HEK293 (cell line): ENCODE results near the gene MEIOC.

Experiments used
- CTCF ChIA-PET: fragments of 350-600 bp; formaldehyde crosslinking; extraction: SDS; loops from one replicate; lab custom pipeline; 2021; ENCODE audit warnings: antibody characterized with exemption; lab: Yijun Ruan, JAX
- POLR2A ChIA-PET: fragments of 300-600 bp; formaldehyde crosslinking; extraction: SDS; loops from one replicate; lab custom pipeline; 2020; ENCODE audit warnings: antibody characterized with exemption, inconsistent platforms; lab: Yijun Ruan, JAX
- H3K27ac ChIP-seq: fragments of 200-500 bp; sonication (Bioruptor generic); 2 replicates; pipeline ENCODE4 v1.5.1; 2014; ENCODE audit warnings: low read depth, low read length, control low read depth, inconsistent platforms; ENCODE audit errors: extremely low read depth
- H3K36me3 ChIP-seq, 2 experiments: fragments of 200-500 bp in 1 of 2; sonication (Bioruptor generic) in 1 of 2; 1 replicate in 1 of 2; 2 replicates in 1 of 2; pipeline ENCODE4 v1.5.1; 2014 to 2017; ENCODE audit warnings: inconsistent platforms in 2 of 2, low read length in 2 of 2; ENCODE audit not compliant: control insufficient read depth in 2 of 2, insufficient read depth in 1 of 2
- H3K4me1 ChIP-seq: fragments of 200-500 bp; sonication (Bioruptor generic); 2 replicates; pipeline ENCODE4 v1.5.1; 2014; ENCODE audit warnings: mild to moderate bottlenecking, low read length, inconsistent platforms; ENCODE audit not compliant: control insufficient read depth, insufficient read depth
- H3K4me3 ChIP-seq: 2 replicates; pipeline ENCODE4 v1.5.1; 2011; ENCODE audit warnings: low read depth, mild to moderate bottlenecking, control low read depth, low read length, moderate library complexity
- H3K9me3 ChIP-seq: fragments of 200-500 bp; sonication (Bioruptor generic); 2 replicates; pipeline ENCODE4 v1.5.1; 2014; ENCODE audit warnings: low read depth, low read length, inconsistent platforms; ENCODE audit not compliant: control insufficient read depth, insufficient read depth
- BCL11B ChIP-seq: fragments of 450-650 bp; formaldehyde crosslinking; IDR thresholded peaks from 2 replicates; pipeline ENCODE4 v1.5.1; 2016; ENCODE audit warnings: low read depth, missing biosample characterization, missing genetic modification characterization
- EGR2 ChIP-seq: fragments of 450-650 bp; formaldehyde crosslinking; IDR thresholded peaks from 2 replicates; pipeline ENCODE4 v1.5.1; 2016; ENCODE audit warnings: low read depth, missing biosample characterization, missing genetic modification characterization
- FEZF1 ChIP-seq: fragments of 450-650 bp; formaldehyde crosslinking; IDR thresholded peaks from 2 replicates; pipeline ENCODE4 v1.5.1; 2016; ENCODE audit warnings: missing biosample characterization, missing genetic modification characterization
- GLIS1 ChIP-seq: fragments of 450-650 bp; formaldehyde crosslinking; IDR thresholded peaks from 2 replicates; pipeline ENCODE4 v1.5.1; 2016; ENCODE audit warnings: missing biosample characterization, missing genetic modification characterization
- GLIS2 ChIP-seq: fragments of 450-650 bp; formaldehyde crosslinking; IDR thresholded peaks from 2 replicates; pipeline ENCODE4 v1.5.1; 2016; ENCODE audit warnings: missing biosample characterization, missing genetic modification characterization
- OVOL3 ChIP-seq: fragments of 450-650 bp; formaldehyde crosslinking; IDR thresholded peaks from 2 replicates; pipeline ENCODE4 v1.5.1; 2016; ENCODE audit warnings: missing biosample characterization, missing genetic modification characterization
- RBAK ChIP-seq: fragments of 450-650 bp; formaldehyde crosslinking; IDR thresholded peaks from 2 replicates; pipeline ENCODE4 v1.5.1; 2016; ENCODE audit warnings: missing biosample characterization, missing genetic modification characterization
- SCRT2 ChIP-seq: fragments of 450-650 bp; formaldehyde crosslinking; IDR thresholded peaks from 2 replicates; pipeline ENCODE4 v1.5.1; 2016; ENCODE audit warnings: missing biosample characterization, missing genetic modification characterization
- TSHZ1 ChIP-seq: fragments of 450-650 bp; formaldehyde crosslinking; IDR thresholded peaks from 2 replicates; pipeline ENCODE4 v1.5.1; 2016; ENCODE audit warnings: missing biosample characterization, missing genetic modification characterization, borderline replicate concordance
- YY1 ChIP-seq: fragments of 450-650 bp; formaldehyde crosslinking; IDR thresholded peaks from 2 replicates; pipeline ENCODE4 v1.5.1; 2018; ENCODE audit warnings: missing biosample characterization, missing genetic modification characterization
- ZBTB1 ChIP-seq: fragments of 450-650 bp; formaldehyde crosslinking; IDR thresholded peaks from 2 replicates; pipeline ENCODE4 v1.5.1; 2016; ENCODE audit warnings: missing biosample characterization, missing genetic modification characterization
- ZBTB17 ChIP-seq: fragments of 450-650 bp; formaldehyde crosslinking; IDR thresholded peaks from 2 replicates; pipeline ENCODE4 v1.5.1; 2016; ENCODE audit warnings: missing biosample characterization, missing genetic modification characterization
- ZEB2 ChIP-seq: fragments of 450-650 bp; formaldehyde crosslinking; IDR thresholded peaks from 2 replicates; pipeline ENCODE4 v1.5.1; 2016; ENCODE audit warnings: missing biosample characterization, missing genetic modification characterization
- ZFHX2 ChIP-seq: fragments of 450-650 bp; formaldehyde crosslinking; conservative IDR thresholded peaks from 2 replicates; pipeline ENCODE4 v1.5.1; 2016; ENCODE audit warnings: missing biosample characterization, missing genetic modification characterization
- ZNF10 ChIP-seq: fragments of 450-650 bp; formaldehyde crosslinking; IDR thresholded peaks from 2 replicates; pipeline ENCODE4 v1.5.1; 2017; ENCODE audit warnings: missing biosample characterization, missing genetic modification characterization
- ZNF114 ChIP-seq: fragments of 450-650 bp; formaldehyde crosslinking; IDR thresholded peaks from 2 replicates; pipeline ENCODE4 v1.5.0; 2017; ENCODE audit warnings: missing biosample characterization, missing genetic modification characterization
- ZNF2 ChIP-seq: fragments of 450-650 bp; formaldehyde crosslinking; IDR thresholded peaks from 2 replicates; pipeline ENCODE4 v1.5.1; 2016; ENCODE audit warnings: missing biosample characterization, missing genetic modification characterization
- ZNF341 ChIP-seq: fragments of 450-650 bp; formaldehyde crosslinking; IDR thresholded peaks from 2 replicates; pipeline ENCODE4; 2016; ENCODE audit warnings: low read depth, missing biosample characterization, missing genetic modification characterization
- ZNF488 ChIP-seq: fragments of 450-650 bp; formaldehyde crosslinking; IDR thresholded peaks from 2 replicates; pipeline ENCODE4 v1.5.1; 2016; ENCODE audit warnings: missing biosample characterization, missing genetic modification characterization
- ZNF501 ChIP-seq: fragments of 450-650 bp; formaldehyde crosslinking; IDR thresholded peaks from 2 replicates; pipeline ENCODE4 v1.5.1; 2016; ENCODE audit warnings: missing biosample characterization, missing genetic modification characterization
- ZNF544 ChIP-seq: fragments of 450-650 bp; formaldehyde crosslinking; IDR thresholded peaks from 2 replicates; pipeline ENCODE4 v1.5.0; 2017; ENCODE audit warnings: missing biosample characterization, missing genetic modification characterization
- ZNF596 ChIP-seq: fragments of 450-650 bp; IDR thresholded peaks from 2 replicates; pipeline ENCODE4 v1.5.0; 2018; ENCODE audit warnings: missing biosample characterization, mild to moderate bottlenecking, missing genetic modification characterization, moderate library complexity
- ZNF600 ChIP-seq: fragments of 450-650 bp; formaldehyde crosslinking; IDR thresholded peaks from 2 replicates; pipeline ENCODE4 v1.5.1; 2016; ENCODE audit warnings: missing biosample characterization, missing genetic modification characterization
- TF ChIP-seq, protein P1 (sequence below): fragments of 450-650 bp; formaldehyde crosslinking; optimal IDR thresholded peaks from 2 replicates; pipeline ENCODE3; 2016; ENCODE audit warnings: missing biosample characterization, mild to moderate bottlenecking, missing genetic modification characterization
- TF ChIP-seq, protein P2 (sequence below): fragments of 450-650 bp; formaldehyde crosslinking; IDR thresholded peaks from 2 replicates; pipeline ENCODE4 v1.5.1; 2016; ENCODE audit warnings: missing biosample characterization, missing genetic modification characterization, low read depth

MEIOC gene

DNA sequence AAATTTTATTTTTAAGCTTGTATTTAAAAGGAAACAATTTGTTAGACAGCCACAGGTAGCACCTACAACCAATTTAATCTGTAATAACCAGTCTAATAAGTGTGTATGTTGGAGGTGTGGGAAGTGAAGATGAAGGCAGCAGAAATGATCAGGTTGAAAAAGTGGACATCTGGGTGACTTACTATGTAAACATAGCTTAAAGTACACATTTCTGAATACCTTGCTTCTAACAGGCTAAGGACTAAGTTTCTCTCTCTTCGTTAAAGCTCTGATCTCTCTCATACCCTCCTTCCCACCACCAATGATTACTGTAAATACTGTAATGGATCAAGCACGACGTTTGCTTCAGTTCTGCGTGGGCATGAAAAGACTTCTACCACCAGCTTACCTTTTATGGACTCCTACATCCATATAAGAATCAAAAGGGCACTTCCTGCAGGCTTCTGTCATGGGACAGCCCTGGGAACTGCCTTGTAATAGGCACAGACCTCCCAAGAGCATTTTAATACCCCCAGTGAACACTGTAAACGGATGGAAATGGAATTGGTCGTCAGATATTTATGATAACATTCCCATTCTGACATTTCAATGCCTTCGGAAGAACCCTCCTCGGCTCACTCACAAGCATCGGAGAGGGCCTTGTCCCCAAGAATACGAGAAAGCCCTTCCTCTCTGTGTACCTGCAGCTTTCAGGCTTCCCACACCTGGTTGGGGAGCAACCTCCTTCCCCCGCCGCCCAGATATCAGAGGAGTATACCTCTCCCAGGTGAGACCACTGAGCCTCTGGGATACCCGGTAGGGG, 32.6 kb downstream of the MEIOC start:
- H3K27ac ChIP-seq, result peak overlapping the region; percentile 72
- CTCF ChIA-PET, result interaction anchor here (0.6 to 1.5 kb wide), 7 partner anchors 17 to 243 kb away, joined by 3 to 16 read pairs (median 3); partner anchors contain the start of gene DBF4B
- peaks cover 22 to 24% of the 10 kb centered on the region in 2 experiments; a peak in 2 of 3 replicates for H3K36me3 ChIP-seq
- no peaks in the 10 kb centered on the region for H3K9me3 ChIP-seq
- H3K4me1 ChIP-seq, result peaks cover 2% of the 10 kb centered on the region; the same call in 1 of the 2 replicates
- POLR2A ChIA-PET, result interaction anchor here (0.8 to 2.7 kb wide), 6 partner anchors 10 to 70 kb away, joined by 3 to 11 read pairs (median 4); partner anchors contain the start of genes ADAM11 and DBF4B
- TF ChIP-seq GLIS1 (tag by site-specific recombination), result peak; percentile 44
- peak; percentile 24; the same call in 1 of the 2 replicates for TF ChIP-seq ZFHX2
- TF ChIP-seq ZBTB17, result no peak
- TF ChIP-seq ZNF488 (tag by site-specific recombination), result no peak
- TF ChIP-seq ZNF341 (tag by site-specific recombination), result no peak
- TF ChIP-seq ZBTB1 (tag by site-specific recombination), result no peak
- no peak for TF ChIP-seq ZNF600 (tag by site-specific recombination)
- TF ChIP-seq, protein P1, sequence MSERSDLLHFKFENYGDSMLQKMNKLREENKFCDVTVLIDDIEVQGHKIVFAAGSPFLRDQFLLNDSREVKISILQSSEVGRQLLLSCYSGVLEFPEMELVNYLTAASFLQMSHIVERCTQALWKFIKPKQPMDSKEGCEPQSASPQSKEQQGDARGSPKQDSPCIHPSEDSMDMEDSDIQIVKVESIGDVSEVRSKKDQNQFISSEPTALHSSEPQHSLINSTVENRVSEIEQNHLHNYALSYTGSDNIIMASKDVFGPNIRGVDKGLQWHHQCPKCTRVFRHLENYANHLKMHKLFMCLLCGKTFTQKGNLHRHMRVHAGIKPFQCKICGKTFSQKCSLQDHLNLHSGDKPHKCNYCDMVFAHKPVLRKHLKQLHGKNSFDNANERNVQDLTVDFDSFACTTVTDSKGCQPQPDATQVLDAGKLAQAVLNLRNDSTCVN (tag by site-specific recombination), result no peak
- peak; percentile 70 for TF ChIP-seq FEZF1
- TF ChIP-seq ZNF596 (tag by site-specific recombination), result no peak
- TF ChIP-seq, all 188 proteins: peak for 3
- peak overlapping the region; percentile 86 for H3K4me3 ChIP-seq

GRCh38 chr17:44689477-44690217, 33.4 kb downstream of the MEIOC start, which contains the start of gene CCDC43:
Gene CCDC43, minus strand, starts transcription at chr17:44689776. Its CDS starts 23 bp downstream, at chr17:44689753.
- Histone ChIP-seq H3K4me3 (peak within 1 kb of the TSS; percentile 86), H3K36me3 (peaks cover 17 to 23% of the 10 kb centered on the region in 2 experiments; a peak in 2 of 3 replicates), H3K27ac (peak within 1 kb of the TSS; percentile 72), H3K9me3 (no peaks in the 10 kb centered on the region), H3K4me1 (peaks cover 2% of the 10 kb centered on the region; the same call in 1 of the 2 replicates)
- ChIA-PET POLR2A (interaction anchor here (0.8 to 2.7 kb wide), 9 partner anchors 9 to 326 kb away, joined by 3 to 19 read pairs (median 5); partner anchors contain the start of genes ADAM11, DBF4B, FAM171A2 and FZD2), CTCF (interaction anchor here (0.9 to 1.5 kb wide), 6 partner anchors 17 to 210 kb away, joined by 3 to 16 read pairs (median 4); partner anchors contain the start of gene DBF4B)
- TF ChIP-seq ZNF2 (tag by site-specific recombination) (peak; percentile 63; the same call in 1 of the 2 replicates), GLIS2 (tag by site-specific recombination) (peak; percentile 73), BCL11B (tag by site-specific recombination) (0 out of 2 replicates have a peak, but pooled peaks have one; percentile 46), ZNF10 (tag by site-specific recombination) (0 out of 2 replicates have a peak, but pooled peaks have one; percentile 77), SCRT2 (tag by site-specific recombination) (0 out of 2 replicates have a peak, but pooled peaks have one; percentile 31), YY1 (tag by site-specific recombination) (peak; percentile 99), ZNF544 (tag by site-specific recombination) (no peak), ZNF600 (tag by site-specific recombination) (peak; percentile 92), ZNF114 (tag by site-specific recombination) (no peak), ZEB2 (tag by site-specific recombination) (peak; percentile 64; the same call in 1 of the 2 replicates), OVOL3 (tag by site-specific recombination) (peak; percentile 53; the same call in 1 of the 2 replicates), TSHZ1 (no peak), EGR2 (peak; percentile 66), ZNF501 (tag by site-specific recombination) (peak; percentile 75), RBAK (tag by site-specific recombination) (no peak)
- TF ChIP-seq, protein P2, sequence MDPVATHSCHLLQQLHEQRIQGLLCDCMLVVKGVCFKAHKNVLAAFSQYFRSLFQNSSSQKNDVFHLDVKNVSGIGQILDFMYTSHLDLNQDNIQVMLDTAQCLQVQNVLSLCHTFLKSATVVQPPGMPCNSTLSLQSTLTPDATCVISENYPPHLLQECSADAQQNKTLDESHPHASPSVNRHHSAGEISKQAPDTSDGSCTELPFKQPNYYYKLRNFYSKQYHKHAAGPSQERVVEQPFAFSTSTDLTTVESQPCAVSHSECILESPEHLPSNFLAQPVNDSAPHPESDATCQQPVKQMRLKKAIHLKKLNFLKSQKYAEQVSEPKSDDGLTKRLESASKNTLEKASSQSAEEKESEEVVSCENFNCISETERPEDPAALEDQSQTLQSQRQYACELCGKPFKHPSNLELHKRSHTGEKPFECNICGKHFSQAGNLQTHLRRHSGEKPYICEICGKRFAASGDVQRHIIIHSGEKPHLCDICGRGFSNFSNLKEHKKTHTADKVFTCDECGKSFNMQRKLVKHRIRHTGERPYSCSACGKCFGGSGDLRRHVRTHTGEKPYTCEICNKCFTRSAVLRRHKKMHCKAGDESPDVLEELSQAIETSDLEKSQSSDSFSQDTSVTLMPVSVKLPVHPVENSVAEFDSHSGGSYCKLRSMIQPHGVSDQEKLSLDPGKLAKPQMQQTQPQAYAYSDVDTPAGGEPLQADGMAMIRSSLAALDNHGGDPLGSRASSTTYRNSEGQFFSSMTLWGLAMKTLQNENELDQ (tag by site-specific recombination), result no peak
